Smooth muscle cell (in vitro differentiated cells): ENCODE measurements around the gene CDH4. TPM values are rescaled to one million over a fixed set of nuclear protein-coding genes. Genes with fewer than 3 reads are reported as not detected.

Experiments used
- DNase-seq: peaks from one replicate; lab custom pipeline; 2025; ENCODE audit not compliant: unreplicated experiment; lab: John Stamatoyannopoulos, UW
- H2AFZ ChIP-seq: fragments of 200-600 bp; sonication (generic); 2 replicates; pipeline ENCODE4 v1.6.0; 2016; ENCODE audit warnings: antibody characterized with exemption, low read depth, mild to moderate bottlenecking
- H3F3A ChIP-seq: fragments of 200-600 bp; sonication (generic); 2 replicates; pipeline ENCODE4 v1.6.0; 2017; ENCODE audit warnings: antibody characterized with exemption, low read depth
- H3K27ac ChIP-seq: fragments of 200-600 bp; sonication (generic); 2 replicates; pipeline ENCODE4 v1.5.1; 2016; ENCODE audit warnings: low read depth, mild to moderate bottlenecking
- H3K27me3 ChIP-seq: fragments of 200-600 bp; sonication (generic); 2 replicates; pipeline ENCODE4 v1.6.1; 2016; ENCODE audit warnings: low read depth, mild to moderate bottlenecking
- H3K36me3 ChIP-seq: fragments of 200-600 bp; sonication (generic); 2 replicates; pipeline ENCODE4 v1.5.1; 2016; ENCODE audit warnings: low read depth
- H3K4me1 ChIP-seq: fragments of 200-600 bp; sonication (generic); 2 replicates; pipeline ENCODE4 v1.5.1; 2016; ENCODE audit warnings: low read depth
- H3K4me2 ChIP-seq: fragments of 200-600 bp; sonication (generic); 2 replicates; pipeline ENCODE4 v1.6.0; 2016; ENCODE audit warnings: mild to moderate bottlenecking
- H3K4me3 ChIP-seq: fragments of 200-600 bp; sonication (generic); 2 replicates; pipeline ENCODE4 v1.5.1; 2016; ENCODE audit warnings: mild to moderate bottlenecking
- H3K79me2 ChIP-seq: fragments of 200-600 bp; sonication (generic); 2 replicates; pipeline ENCODE4 v1.6.0; 2016; ENCODE audit warnings: low read depth, mild to moderate bottlenecking
- H3K9ac ChIP-seq: fragments of 200-600 bp; sonication (generic); 2 replicates; pipeline ENCODE4 v1.6.0; 2016; ENCODE audit warnings: low read depth
- H3K9me3 ChIP-seq: fragments of 200-600 bp; sonication (generic); replicated peaks from 2 replicates; pipeline ENCODE4 v1.5.1; 2016; ENCODE audit warnings: low read depth
- H4K20me1 ChIP-seq: fragments of 200-600 bp; sonication (generic); 2 replicates; pipeline ENCODE4 v1.6.0; 2016; ENCODE audit warnings: low read depth
- WGBS: methylation state at CpG from one replicate; pipeline ENCODE4 v1.1.7; 2016; ENCODE audit warnings: low lambda C conversion rate; 5-methylcytosine and 5-hydroxymethylcytosine counted together
- polyA plus RNA-seq: library from polyadenylated mRNA; unstranded; fragments of >200 nt; fragmentation: Nextera tagmentation; extraction: Ambion mirVana; gene quantifications from 2 replicates; pipeline ENCODE4 v1.2.1, GENCODE V29; 2016
- total RNA-seq: library from RNA; depleted of rRNA; stranded (reverse); fragments of >200 nt; gene quantifications from 2 replicates; pipeline ENCODE4 v1.2.3, GENCODE V29; 2014
- TF ChIP-seq, protein P1 (sequence below): fragments of 200-600 bp; sonication (generic); IDR thresholded peaks from 2 replicates; pipeline ENCODE4 v1.5.1; 2017; ENCODE audit warnings: borderline replicate concordance, mild to moderate bottlenecking, antibody characterized with exemption; ENCODE audit not compliant: insufficient read depth, poor library complexity, severe bottlenecking

CDH4 gene
- total and polyA plus RNA-seq, 2 experiments from 2014 or later, result 0.03 to 0.04 TPM

DNA sequence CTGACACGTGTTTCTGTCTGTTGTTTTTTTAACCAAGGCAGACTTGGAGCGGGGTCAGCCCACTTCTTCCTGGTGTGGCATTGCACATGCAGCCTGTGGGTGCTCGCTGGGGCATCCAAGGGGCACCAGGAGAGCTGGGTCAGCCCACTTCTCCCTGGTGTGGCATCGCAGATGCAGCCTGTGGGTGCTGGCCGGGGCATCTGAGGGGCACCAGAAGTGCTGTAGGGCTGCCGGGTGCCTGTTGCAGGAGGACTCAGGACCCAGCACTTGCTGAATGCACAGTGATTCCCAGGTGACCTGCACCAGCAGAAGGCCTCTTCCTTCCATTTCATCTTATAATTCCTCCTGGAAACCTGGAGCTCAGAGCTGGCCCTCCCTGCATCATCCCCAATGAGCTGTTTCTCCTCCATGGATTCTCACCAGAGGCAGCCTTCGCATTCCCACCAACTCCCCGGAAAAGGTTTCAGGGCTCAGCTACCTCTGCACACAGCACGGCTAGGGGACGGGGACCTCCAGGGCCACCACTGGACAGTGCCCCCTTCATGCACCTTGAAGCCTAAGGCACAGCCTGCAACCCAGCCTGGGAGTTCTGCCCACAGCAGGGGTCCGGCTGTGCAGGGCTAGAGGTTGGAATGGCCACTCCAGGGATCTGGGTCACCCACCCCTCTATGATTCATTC is 594.8 kb downstream of the CDH4 start:
- no peak for DNase-seq
- H3K36me3 ChIP-seq, result no peaks in the 10 kb centered on the region
- no peaks in the 10 kb centered on the region for H3K79me2 ChIP-seq
- H3K27me3 ChIP-seq, result no peaks in the 10 kb centered on the region
- TF ChIP-seq, protein P1, sequence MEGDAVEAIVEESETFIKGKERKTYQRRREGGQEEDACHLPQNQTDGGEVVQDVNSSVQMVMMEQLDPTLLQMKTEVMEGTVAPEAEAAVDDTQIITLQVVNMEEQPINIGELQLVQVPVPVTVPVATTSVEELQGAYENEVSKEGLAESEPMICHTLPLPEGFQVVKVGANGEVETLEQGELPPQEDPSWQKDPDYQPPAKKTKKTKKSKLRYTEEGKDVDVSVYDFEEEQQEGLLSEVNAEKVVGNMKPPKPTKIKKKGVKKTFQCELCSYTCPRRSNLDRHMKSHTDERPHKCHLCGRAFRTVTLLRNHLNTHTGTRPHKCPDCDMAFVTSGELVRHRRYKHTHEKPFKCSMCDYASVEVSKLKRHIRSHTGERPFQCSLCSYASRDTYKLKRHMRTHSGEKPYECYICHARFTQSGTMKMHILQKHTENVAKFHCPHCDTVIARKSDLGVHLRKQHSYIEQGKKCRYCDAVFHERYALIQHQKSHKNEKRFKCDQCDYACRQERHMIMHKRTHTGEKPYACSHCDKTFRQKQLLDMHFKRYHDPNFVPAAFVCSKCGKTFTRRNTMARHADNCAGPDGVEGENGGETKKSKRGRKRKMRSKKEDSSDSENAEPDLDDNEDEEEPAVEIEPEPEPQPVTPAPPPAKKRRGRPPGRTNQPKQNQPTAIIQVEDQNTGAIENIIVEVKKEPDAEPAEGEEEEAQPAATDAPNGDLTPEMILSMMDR, result no peak
- no peaks in the 10 kb centered on the region for H3K9me3 ChIP-seq
- no peak overlapping the region for H3K27ac ChIP-seq
- no peak overlapping the region for H3K9ac ChIP-seq
- no peaks in the 10 kb centered on the region for H3F3A ChIP-seq
- H3K4me3 ChIP-seq, result no peak overlapping the region
- H3K4me1 ChIP-seq, result no peaks in the 10 kb centered on the region
- H3K4me2 ChIP-seq, result no peak overlapping the region
- 86% methylated on average over 11 of the region's 11 CpGs for WGBS
- H4K20me1 ChIP-seq, result no peaks in the 10 kb centered on the region
- H2AFZ ChIP-seq, result no peak overlapping the region

- Histone ChIP-seq H3K36me3 (no peaks in the 10 kb centered on the region), H3F3A (no peaks in the 10 kb centered on the region), H2AFZ (no peak overlapping the region), H3K4me3 (no peak overlapping the region), H3K79me2 (no peaks in the 10 kb centered on the region), H3K27ac (no peak overlapping the region), H4K20me1 (no peaks in the 10 kb centered on the region), H3K9me3 (no peaks in the 10 kb centered on the region), H3K27me3 (no peaks in the 10 kb centered on the region), H3K4me2 (no peak overlapping the region), H3K4me1 (no peaks in the 10 kb centered on the region), H3K9ac (no peak overlapping the region)
- TF ChIP-seq, protein P1, result no peak
- DNase-seq, result no peak
- 91% methylated on average over 10 of the region's 10 CpGs for WGBS
Observed at GRCh38 chr20:61847420-61847748, 595.3 kb downstream of the CDH4 start.

- Histone ChIP-seq H3K79me2 (no peaks in the 10 kb centered on the region), H3K9me3 (no peaks in the 10 kb centered on the region)
- WGBS, result 91% methylated on average over 7 of the region's 7 CpGs
Observed at GRCh38 chr20:61847986-61848385, 595.9 kb downstream of the CDH4 start.

More at GRCh38 chr20:61847986-61848385, 595.9 kb downstream of the CDH4 start:
- H3K4me2 ChIP-seq, result no peak overlapping the region
- H3K9ac ChIP-seq, result no peak overlapping the region
- H3K4me1 ChIP-seq, result no peaks in the 10 kb centered on the region
- H3K27me3 ChIP-seq, result no peaks in the 10 kb centered on the region
- no peak for DNase-seq
- H3K27ac ChIP-seq, result no peak overlapping the region
- no peaks in the 10 kb centered on the region for H4K20me1 ChIP-seq
- TF ChIP-seq, protein P1, result no peak
- no peak overlapping the region for H2AFZ ChIP-seq
- no peaks in the 10 kb centered on the region for H3K36me3 ChIP-seq
- no peaks in the 10 kb centered on the region for H3F3A ChIP-seq
- no peak overlapping the region for H3K4me3 ChIP-seq
